ENCODE data around the gene MAST3. TPM values are rescaled to one million over a fixed set of nuclear protein-coding genes. Genes with fewer than 3 reads are reported as not detected.

Gene MAST3
- total RNA-seq, 1 experiment from 2014 or later: 10.4 TPM

GRCh38 chr19:18176367-18177310 lies 79.1 kb downstream of the MAST3 start:
- DNase-seq: no peak
- Histone ChIP-seq H2BK15ac (ENCODE audit: low read depth, low read length) (no peak overlapping the region), H3K79me2 (ENCODE audit: insufficient read depth, low read length) (no peaks in the 10 kb centered on the region), H3K14ac (ENCODE audit: insufficient read depth, low read length) (no peak overlapping the region), H2BK5ac (ENCODE audit: insufficient read length, low read length) (no peak overlapping the region), H3K56ac (ENCODE audit: insufficient read length, low read depth, low read length) (no peak overlapping the region), H3K9me3 (ENCODE audit: control insufficient read depth, low read depth, low read length) (no peaks in the 10 kb centered on the region), H3K23me2 (ENCODE audit: insufficient read length, low read depth, low read length, poor library complexity, severe bottlenecking) (peaks cover 10% of the 10 kb centered on the region), H3K27ac (ENCODE audit: insufficient read length, low read depth, low read length) (no peak overlapping the region), H2BK120ac (ENCODE audit: low read depth, low read length, poor library complexity, severe bottlenecking) (no peak overlapping the region), H4K5ac (ENCODE audit: insufficient read length, low read depth, low read length) (no peak overlapping the region), H2BK12ac (ENCODE audit: insufficient read length, low read depth, low read length) (no peak overlapping the region), H3K4me2 (ENCODE audit: insufficient read depth, insufficient read length, low read length) (no peak overlapping the region), H2BK20ac (ENCODE audit: low read depth, low read length, poor library complexity, severe bottlenecking) (no peak overlapping the region), H4K20me1 (ENCODE audit: control insufficient read depth, insufficient read depth, insufficient read length) (no peaks in the 10 kb centered on the region), H2AFZ (ENCODE audit: low read length) (no peak overlapping the region), H3K4me1 (ENCODE audit: insufficient read depth, low read length) (no peaks in the 10 kb centered on the region; the same call in 1 of the 2 replicates), H3K23ac (ENCODE audit: insufficient read length, low read depth, low read length) (no peak overlapping the region), H3K4ac (ENCODE audit: low read depth, low read length) (no peak overlapping the region), H2AK5ac (ENCODE audit: insufficient read length, low read length) (no peak overlapping the region), H3K79me1 (ENCODE audit: insufficient read depth, low read depth, low read length, poor library complexity, severe bottlenecking) (no peaks in the 10 kb centered on the region), H3T11ph (ENCODE audit: low read length) (no peak overlapping the region), H4K8ac (replicated peaks; ENCODE audit: insufficient read length, low read depth, low read length) (no peak overlapping the region), H3K18ac (ENCODE audit: insufficient read length, low read depth, low read length) (no peak overlapping the region), H3K9ac (ENCODE audit: extremely low read depth, insufficient read length, low read length) (no peak overlapping the region), H4K91ac (ENCODE audit: insufficient read length, low read depth, low read length) (no peak overlapping the region), H3K27me3 (ENCODE audit: insufficient read depth, low read length) (no peaks in the 10 kb centered on the region)
- peaks cover 17% of the 10 kb centered on the region for H3K27me3 Mint-ChIP-seq (ENCODE audit: low read depth)
- H3K4me1 Mint-ChIP-seq: peaks cover 7 to 18% of the 10 kb centered on the region in 2 experiments
- H3K4me3 Mint-ChIP-seq: no peak overlapping the region
- TF ChIP-seq CTCF (conservative IDR thresholded peaks at IDR 0.05): no peak
- no CpG with 5 or more reads among the region's 19 CpGs for WGBS (ENCODE audit: extremely low coverage, insufficient read length, low lambda C conversion rate)
- H3K27ac Mint-ChIP-seq: peak overlapping the region in 1 of 3 experiments; percentile 74; a peak in 2 of 7 replicates
- peaks cover under 1 to 18% (median 3%) of the 10 kb centered on the region in 3 experiments; a peak in 4 of 7 replicates for H3K36me3 Mint-ChIP-seq (ENCODE audit: insufficient read depth in 1 of 3, low read depth in 3 of 3)
- H3K9me3 Mint-ChIP-seq: no peaks in the 10 kb centered on the region

Data from H9 (cell line).